ENCODE data around the gene UBE2H. TPM values are rescaled to one million over a fixed set of nuclear protein-coding genes. Genes with fewer than 3 reads are reported as not detected.
"Not testable (repeated sequence)": the region's sequence is repeated elsewhere in the genome, so short reads cannot be mapped to it uniquely, and the experiment has no call there.

UBE2H gene
- total RNA-seq, 1 donor from 2014 or later = 80.7 TPM

DNA sequence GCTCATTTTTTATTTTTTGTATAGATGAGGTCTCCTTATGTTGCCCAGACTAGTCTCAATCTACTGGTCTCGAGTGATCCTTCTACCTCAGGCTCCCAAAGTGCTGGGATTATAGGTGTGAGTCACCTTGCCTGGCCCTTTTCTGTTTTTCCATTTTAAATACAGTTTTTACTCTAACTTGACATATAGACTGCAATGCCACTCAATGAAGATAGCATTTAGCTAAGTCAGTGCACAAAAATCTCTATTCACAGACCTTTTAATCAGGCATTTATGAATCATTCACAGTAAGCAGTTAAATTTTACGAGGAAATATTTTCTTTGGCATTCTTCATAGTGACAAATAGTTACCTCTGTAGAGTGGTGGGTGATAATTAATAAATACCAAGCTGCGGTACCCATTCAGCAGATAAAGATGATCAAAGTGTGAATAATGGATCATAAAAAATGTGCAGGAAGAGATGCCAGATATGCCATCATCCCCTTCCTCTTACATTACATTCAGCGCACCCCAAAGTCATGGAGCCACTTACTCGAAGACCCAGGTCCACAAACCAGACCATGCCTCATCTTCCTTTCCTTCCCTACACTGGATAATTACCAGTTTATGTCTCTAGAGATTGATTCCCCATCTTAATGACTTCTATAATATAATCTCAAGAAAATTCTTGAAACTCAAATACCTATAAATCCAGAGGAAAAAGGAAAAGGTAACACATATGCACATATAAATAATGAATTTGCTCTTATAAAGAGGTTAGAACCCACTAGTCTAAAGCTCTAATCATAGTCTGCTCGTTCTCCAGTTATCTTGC, 56.0 kb downstream of the UBE2H start:
- Mint-ChIP-seq H3K9me3 (no peaks in the 10 kb centered on the region), H3K36me3 (peaks cover 34% of the 10 kb centered on the region), H3K4me3 (no peak overlapping the region), H3K4me1 (ENCODE audit: unreplicated experiment) (peaks cover 10% of the 10 kb centered on the region), H3K27me3 (no peaks in the 10 kb centered on the region), H3K27ac (no peak overlapping the region)
- no peak for TF ChIP-seq CTCF (conservative IDR thresholded peaks at IDR 0.05)
- no peak for DNase-seq (ENCODE audit: extremely low spot score, unreplicated experiment)

- DNase-seq (ENCODE audit: extremely low spot score, unreplicated experiment) = not testable (repeated sequence)
- peaks cover 16% of the 10 kb centered on the region for H3K4me1 Mint-ChIP-seq (ENCODE audit: unreplicated experiment)
Observed at GRCh38 chr7:129894184-129894583, 58.6 kb downstream of the UBE2H start.

DNA sequence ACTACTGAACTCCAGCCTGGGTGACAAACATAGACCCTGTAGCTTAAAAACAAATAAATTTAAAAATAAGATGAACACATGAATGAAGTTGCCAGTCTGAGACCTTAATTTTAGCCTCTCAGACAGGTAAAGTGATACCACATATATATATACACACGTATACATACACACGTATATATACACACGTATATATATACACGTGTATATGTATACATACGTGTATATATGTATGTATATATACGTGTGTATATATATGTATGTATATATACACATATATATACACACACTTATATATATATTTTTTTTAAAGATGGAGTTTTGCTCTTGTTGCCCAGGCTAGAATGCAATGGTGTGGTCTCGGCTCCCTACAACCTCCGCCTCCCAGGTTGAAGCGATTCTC, 62.7 kb downstream of the UBE2H start:
- TF ChIP-seq CTCF (conservative IDR thresholded peaks at IDR 0.05) = no peak
- Mint-ChIP-seq H3K36me3 (peaks cover 20% of the 10 kb centered on the region), H3K4me1 (ENCODE audit: unreplicated experiment) (peaks cover 21% of the 10 kb centered on the region), H3K27me3 (no peaks in the 10 kb centered on the region), H3K9me3 (no peaks in the 10 kb centered on the region), H3K4me3 (no peak overlapping the region), H3K27ac (no peak overlapping the region)
- DNase-seq (ENCODE audit: extremely low spot score, unreplicated experiment) = no peak

More at GRCh38 chr7:129894184-129894583, 58.6 kb downstream of the UBE2H start:
- not testable (repeated sequence) for H3K27ac Mint-ChIP-seq, H3K9me3 Mint-ChIP-seq, H3K4me3 Mint-ChIP-seq, H3K27me3 Mint-ChIP-seq
- H3K36me3 Mint-ChIP-seq = peaks cover 28% of the 10 kb centered on the region

- no peaks in the 10 kb centered on the region for H3K27me3 Mint-ChIP-seq
- no peaks in the 10 kb centered on the region for H3K9me3 Mint-ChIP-seq
- H3K36me3 Mint-ChIP-seq = peaks cover 21% of the 10 kb centered on the region
- DNase-seq (ENCODE audit: extremely low spot score, unreplicated experiment) = no peak
- H3K4me3 Mint-ChIP-seq = no peak overlapping the region
- H3K27ac Mint-ChIP-seq = peak overlapping the region; percentile 27
- no peak for TF ChIP-seq CTCF (conservative IDR thresholded peaks at IDR 0.05)
- peaks cover 19% of the 10 kb centered on the region for H3K4me1 Mint-ChIP-seq (ENCODE audit: unreplicated experiment)
Observed at GRCh38 chr7:129889133-129889844, 63.5 kb downstream of the UBE2H start.

GRCh38 chr7:129887865-129888264, 64.9 kb downstream of the UBE2H start:
- no peak overlapping the region for H3K4me3 Mint-ChIP-seq
- H3K36me3 Mint-ChIP-seq = peaks cover 21% of the 10 kb centered on the region
- no peaks in the 10 kb centered on the region for H3K27me3 Mint-ChIP-seq
- H3K9me3 Mint-ChIP-seq = no peaks in the 10 kb centered on the region
- H3K4me1 Mint-ChIP-seq (ENCODE audit: unreplicated experiment) = peaks cover 19% of the 10 kb centered on the region
- no peak for TF ChIP-seq CTCF (conservative IDR thresholded peaks at IDR 0.05)
- peak overlapping the region; percentile 15 for H3K27ac Mint-ChIP-seq
- DNase-seq (ENCODE audit: extremely low spot score, unreplicated experiment) = no peak

DNA sequence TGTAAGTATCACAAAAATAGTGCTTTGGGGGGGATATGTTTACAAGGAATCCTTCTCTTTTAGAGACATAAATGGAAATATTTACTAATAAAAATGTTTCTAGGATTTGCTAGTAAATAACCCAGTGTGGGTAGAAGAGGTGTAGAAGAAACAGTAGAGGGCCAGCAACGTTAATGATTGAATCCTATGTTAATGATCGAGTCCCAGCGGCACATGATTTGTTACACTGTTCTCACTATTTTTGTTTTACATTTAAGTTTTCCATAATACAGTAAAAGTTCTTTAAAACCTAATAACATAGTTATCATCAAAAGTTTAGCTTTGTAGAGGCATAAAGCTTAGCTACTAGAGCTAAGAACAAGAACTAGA, 66.0 kb downstream of the UBE2H start:
- no peak for TF ChIP-seq CTCF (conservative IDR thresholded peaks at IDR 0.05)
- Mint-ChIP-seq H3K4me1 (ENCODE audit: unreplicated experiment) (peaks cover 20% of the 10 kb centered on the region), H3K4me3 (no peak overlapping the region), H3K27ac (no peak overlapping the region), H3K9me3 (no peaks in the 10 kb centered on the region), H3K27me3 (no peaks in the 10 kb centered on the region), H3K36me3 (peaks cover 24% of the 10 kb centered on the region)
- DNase-seq (ENCODE audit: extremely low spot score, unreplicated experiment) = no peak
